Stimulated activated CD4-positive, alpha-beta T cell treated with anti-CD3 and anti-CD28 coated beads, Interleukin-4, amount 100 ng/mL, for 24 hours (primary cell): ENCODE results near the gene CYP51A1.
A peak's percentile ranks its signal among the peaks of the same experiment; 100 is the strongest.
"Not testable (repeated sequence)": the region's sequence is repeated elsewhere in the genome, so short reads cannot be mapped to it uniquely, and the experiment has no call there.

Source experiments
- DNase-seq: peaks from one replicate; pipeline ENCODE4 v3.0.0-alpha.2; 2020

CYP51A1 gene

GRCh38 chr7:92134271-92135051 is at the start of gene CYP51A1:
Gene CYP51A1, minus strand, starts transcription at chr7:92134477. Its CDS starts 113 bp downstream, at chr7:92134364.
- peak; percentile 93 for DNase-seq

- DNase-seq, result peak; percentile 88
Measured at GRCh38 chr7:92178928-92179924, 44.9 kb upstream of the CYP51A1 start, which contains the start of gene LRRD1. Gene LRRD1, minus strand, starts transcription at chr7:92179142. Its CDS starts 13,940 bp downstream, at chr7:92165202.

GRCh38 chr7:92177362-92177761 is 43.1 kb upstream of the CYP51A1 start:
- DNase-seq, result no peak

- not testable (repeated sequence) for DNase-seq
Measured at GRCh38 chr7:92169529-92169928, 35.3 kb upstream of the CYP51A1 start.

GRCh38 chr7:92161271-92161670 is 27.0 kb upstream of the CYP51A1 start:
- DNase-seq, result no peak

- no peak for DNase-seq
Measured at GRCh38 chr7:92158660-92159575, 24.6 kb upstream of the CYP51A1 start.

GRCh38 chr7:92156990-92157389 is 22.7 kb upstream of the CYP51A1 start:
- DNase-seq, result no peak

GRCh38 chr7:92155108-92155739 is 20.9 kb upstream of the CYP51A1 start:
- DNase-seq, result no peak

- DNase-seq, result no peak
Measured at GRCh38 chr7:92150450-92151017, 16.3 kb upstream of the CYP51A1 start.

GRCh38 chr7:92149736-92150239 is 15.5 kb upstream of the CYP51A1 start:
- no peak for DNase-seq

- DNase-seq, result not testable (repeated sequence)
Measured at GRCh38 chr7:92143192-92143880, 9.1 kb upstream of the CYP51A1 start.

- not testable (repeated sequence) for DNase-seq
Measured at GRCh38 chr7:92142791-92143190, 8.5 kb upstream of the CYP51A1 start.

GRCh38 chr7:92141161-92141560 is 6.9 kb upstream of the CYP51A1 start:
- DNase-seq, result no peak

- DNase-seq, result no peak
Measured at GRCh38 chr7:92137557-92137956, 3.3 kb upstream of the CYP51A1 start.

- DNase-seq, result no peak
Measured at GRCh38 chr7:92135052-92135889, 994 bp upstream of the CYP51A1 start.

GRCh38 chr7:92133737-92134270 is 473 bp downstream of the CYP51A1 start:
- peak; percentile 54 for DNase-seq

GRCh38 chr7:92133133-92133736 is 1.0 kb downstream of the CYP51A1 start:
- no peak for DNase-seq

- DNase-seq, result no peak
Measured at GRCh38 chr7:92131764-92132330, 2.4 kb downstream of the CYP51A1 start.

GRCh38 chr7:92131093-92131492 is 3.2 kb downstream of the CYP51A1 start:
- DNase-seq, result no peak
